ENCODE results near the gene POLDIP2.
A peak's percentile ranks its signal among the peaks of the same experiment; 100 is the strongest.

POLDIP2 gene

GRCh38 chr17:28335959-28336871 is 21.1 kb downstream of the POLDIP2 start:
- no peak for DNase-seq (ENCODE audit: low read depth in 2 of 2)

- peak; percentile 96 for DNase-seq (ENCODE audit: low read depth in 2 of 2)
Measured at GRCh38 chr17:28335201-28335958, 21.9 kb downstream of the POLDIP2 start, which contains the start of the genes IFT20 and TNFAIP1. Gene IFT20, minus strand, starts transcription at chr17:28335472. Its CDS starts 3,487 bp downstream, at chr17:28331985. Gene TNFAIP1, plus strand, starts transcription at chr17:28335761. Its CDS starts 3,761 bp downstream, at chr17:28339522.

GRCh38 chr17:28334666-28335200 is 22.6 kb downstream of the POLDIP2 start:
- no peak for DNase-seq (ENCODE audit: low read depth in 2 of 2)

- no peak for DNase-seq (ENCODE audit: low read depth in 2 of 2)
Measured at GRCh38 chr17:28334171-28334570, 23.2 kb downstream of the POLDIP2 start.

- DNase-seq (ENCODE audit: low read depth in 2 of 2) = no peak
Measured at GRCh38 chr17:28333083-28333746, 24.1 kb downstream of the POLDIP2 start.

GRCh38 chr17:28331891-28332420 is 25.4 kb downstream of the POLDIP2 start:
- DNase-seq (ENCODE audit: low read depth in 2 of 2) = no peak

- DNase-seq (ENCODE audit: low read depth in 2 of 2) = no peak
Measured at GRCh38 chr17:28330671-28331070, 26.7 kb downstream of the POLDIP2 start.

- DNase-seq (ENCODE audit: low read depth in 2 of 2) = no peak
Measured at GRCh38 chr17:28328325-28328724, 29.0 kb downstream of the POLDIP2 start.

- no peak for DNase-seq (ENCODE audit: low read depth in 2 of 2)
Measured at GRCh38 chr17:28327709-28328108, 29.6 kb downstream of the POLDIP2 start.

GRCh38 chr17:28327031-28327607 is 30.2 kb downstream of the POLDIP2 start:
- no peak for DNase-seq (ENCODE audit: low read depth in 2 of 2)

GRCh38 chr17:28326114-28326513 is 31.2 kb downstream of the POLDIP2 start:
- no peak for DNase-seq (ENCODE audit: low read depth in 2 of 2)

- DNase-seq (ENCODE audit: low read depth in 2 of 2) = no peak
Measured at GRCh38 chr17:28325211-28325610, 32.1 kb downstream of the POLDIP2 start.

- no peak for DNase-seq (ENCODE audit: low read depth in 2 of 2)
Measured at GRCh38 chr17:28324781-28325180, 32.5 kb downstream of the POLDIP2 start.

GRCh38 chr17:28324267-28324745 is 33.0 kb downstream of the POLDIP2 start:
- no peak for DNase-seq (ENCODE audit: low read depth in 2 of 2)

GRCh38 chr17:28320215-28321061 is 36.9 kb downstream of the POLDIP2 start:
- DNase-seq (ENCODE audit: low read depth in 2 of 2) = no peak

- DNase-seq (ENCODE audit: low read depth in 2 of 2) = no peak
Measured at GRCh38 chr17:28319598-28319935, 37.8 kb downstream of the POLDIP2 start.

GRCh38 chr17:28318759-28319597 is 38.3 kb downstream of the POLDIP2 start, which contains the start of gene TMEM97:
Gene TMEM97, plus strand, starts transcription at chr17:28319200. Its CDS starts 40 bp downstream, at chr17:28319240.
- peak; percentile 90 to 95 for DNase-seq (ENCODE audit: low read depth in 2 of 2)

- DNase-seq (ENCODE audit: low read depth in 2 of 2) = no peak
Measured at GRCh38 chr17:28317966-28318758, 39.2 kb downstream of the POLDIP2 start.
